Stimulated activated CD4-positive, alpha-beta T cell treated with anti-CD3 and anti-CD28 coated beads, Interleukin-4, amount 100 ng/mL, for 24 hours (primary cell): ENCODE results near the gene POLR2H.

Source experiments
- DNase-seq: peaks from one replicate; pipeline ENCODE4 v3.0.0-alpha.2; 2020

POLR2H gene

DNA sequence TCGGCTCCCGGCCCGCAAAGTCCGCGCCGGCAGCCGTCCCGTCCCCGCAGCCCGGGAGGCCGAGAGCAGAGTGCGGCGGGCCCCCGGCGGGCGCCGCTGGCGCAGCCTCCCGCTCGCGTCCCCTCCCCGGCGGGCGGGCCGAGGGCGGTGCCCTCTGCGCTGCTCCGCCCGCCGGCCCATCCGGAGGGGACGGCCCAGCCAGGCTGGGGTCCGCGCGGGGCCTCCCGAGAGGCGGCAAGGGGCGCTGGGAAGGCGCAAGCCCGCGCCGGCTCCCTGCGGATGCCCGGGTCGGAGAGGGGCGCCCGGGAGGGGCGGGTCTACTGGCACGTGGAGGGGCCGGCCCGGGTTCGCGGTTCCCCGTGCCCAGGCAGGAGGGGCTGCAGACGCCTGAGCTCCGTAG lies at the start of gene POLR2H, which contains the start of gene CLCN2:
Gene POLR2H (plus strand): TSS at position 179 of the 400 bp plus-strand sequence. CDS start 1,783 bp downstream, outside the sequence.
Gene CLCN2 (minus strand): TSS at position 74 of the 400 bp plus-strand sequence. CDS start 126 bp downstream, outside the sequence.
- DNase-seq, result peak; percentile 32

DNA sequence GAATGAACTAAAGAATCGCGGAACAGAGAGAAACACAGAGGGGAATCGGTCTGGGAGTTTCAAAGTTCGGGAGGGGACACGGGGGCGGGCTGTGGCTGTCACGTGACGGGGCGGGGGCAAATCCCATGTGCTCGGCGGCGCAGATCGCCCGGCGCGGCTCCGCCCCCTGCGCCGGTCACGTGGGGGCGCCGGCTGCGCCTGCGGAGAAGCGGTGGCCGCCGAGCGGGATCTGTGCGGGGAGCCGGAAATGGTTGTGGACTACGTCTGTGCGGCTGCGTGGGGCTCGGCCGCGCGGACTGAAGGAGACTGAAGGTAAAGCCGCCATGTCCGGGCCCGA lies 47.2 kb upstream of the POLR2H start, which contains the start of gene EIF4G1:
Gene EIF4G1 (plus strand): TSS at position 244 of the 337 bp plus-strand sequence. CDS start 1,191 bp downstream, outside the sequence.
- DNase-seq, result peak; percentile 93

DNA sequence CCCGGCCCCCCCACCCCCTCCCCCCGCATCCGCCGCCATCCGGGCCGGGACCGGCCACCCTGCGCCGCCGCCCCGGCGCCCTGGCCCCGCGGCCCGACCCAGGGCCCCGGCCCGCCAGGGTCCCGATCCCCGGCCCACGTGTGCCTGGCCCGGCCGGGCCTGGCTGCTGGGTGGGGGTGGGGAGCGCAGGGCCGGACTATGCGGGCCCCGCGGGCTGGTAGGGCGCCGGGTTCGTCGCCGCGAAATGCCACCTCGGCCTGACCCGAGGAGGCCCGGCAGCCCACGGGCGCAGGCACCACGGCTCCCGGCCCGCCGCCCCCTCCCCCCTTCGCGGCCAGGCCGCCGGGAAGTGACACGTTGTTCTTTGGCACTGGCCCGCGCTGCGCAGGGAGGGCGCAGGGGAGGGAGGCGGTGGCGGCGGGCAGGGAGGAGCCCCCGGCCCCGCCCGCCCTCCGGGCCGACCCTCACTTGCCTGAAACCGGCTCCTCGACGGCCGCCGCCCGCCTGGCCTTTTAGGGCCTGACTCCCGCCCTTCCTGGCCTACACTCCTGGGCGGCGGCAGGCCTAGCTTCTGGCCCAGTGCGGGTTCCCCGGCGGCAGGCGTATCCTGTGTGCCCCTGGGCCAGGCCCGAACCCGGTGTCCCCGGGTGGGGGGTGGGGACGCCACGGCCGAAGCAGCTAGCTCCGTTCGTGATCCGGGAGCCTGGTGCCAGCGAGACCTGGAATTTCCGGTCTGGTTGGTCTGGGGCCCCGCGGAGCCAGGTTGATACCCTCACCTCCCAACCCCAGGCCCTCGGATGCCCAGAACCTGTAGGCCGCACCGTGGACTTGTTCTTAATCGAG lies 46.6 kb upstream of the POLR2H start:
- peak; percentile 62 for DNase-seq

DNA sequence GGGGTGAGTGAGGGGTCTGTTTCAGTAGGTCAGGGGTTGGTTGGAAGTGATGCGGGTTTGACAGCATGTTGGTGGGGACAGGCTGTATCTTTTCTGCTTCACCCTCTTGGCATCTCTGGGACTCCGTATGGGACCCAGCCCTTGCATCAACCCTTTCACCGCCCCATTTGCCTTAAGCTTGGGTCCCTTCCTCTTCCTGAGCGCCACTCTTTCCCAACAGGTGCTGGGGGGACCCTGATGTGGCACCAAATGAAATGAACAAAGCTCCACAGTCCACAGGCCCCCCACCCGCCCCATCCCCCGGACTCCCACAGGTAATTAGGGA lies 46.0 kb upstream of the POLR2H start:
- no peak for DNase-seq

DNA sequence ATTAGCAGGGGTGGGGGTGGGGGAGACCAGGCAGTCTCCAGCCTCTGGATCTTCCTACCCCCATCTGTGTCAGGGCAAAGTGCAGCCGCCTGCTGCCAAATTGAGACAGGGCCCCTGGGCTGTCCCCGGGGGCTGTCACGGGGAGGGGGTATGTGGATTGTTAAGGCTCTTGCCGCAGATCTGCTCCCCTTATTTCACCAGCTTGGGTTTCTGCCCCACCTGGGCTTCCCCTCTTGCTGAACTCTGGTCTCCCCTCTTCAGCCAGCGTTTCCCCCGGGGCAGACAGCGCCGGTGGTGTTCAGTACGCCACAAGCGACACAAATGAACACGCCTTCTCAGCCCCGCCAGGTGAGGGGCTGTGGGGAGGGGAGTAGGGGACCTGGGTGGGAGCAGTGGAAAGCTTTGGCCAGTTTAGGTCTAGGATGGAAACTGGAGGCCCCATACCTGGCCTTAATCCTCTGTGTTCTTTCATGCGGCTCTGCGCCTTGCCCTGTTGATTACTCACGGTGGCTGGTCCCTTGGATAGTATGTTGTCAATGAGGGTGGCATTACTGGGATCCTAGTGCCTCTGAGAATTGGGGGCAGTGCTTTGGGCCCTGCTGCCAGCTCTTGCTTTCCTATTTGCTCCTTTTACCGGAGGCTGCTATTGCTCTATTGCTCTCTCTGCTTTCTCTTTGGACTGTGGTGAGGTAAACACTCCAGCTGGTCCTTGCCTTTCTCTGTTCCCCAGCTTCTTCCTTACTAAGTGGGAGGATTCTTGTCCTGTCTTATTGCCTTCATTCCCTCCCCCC lies 45.4 kb upstream of the POLR2H start:
- no peak for DNase-seq

DNA sequence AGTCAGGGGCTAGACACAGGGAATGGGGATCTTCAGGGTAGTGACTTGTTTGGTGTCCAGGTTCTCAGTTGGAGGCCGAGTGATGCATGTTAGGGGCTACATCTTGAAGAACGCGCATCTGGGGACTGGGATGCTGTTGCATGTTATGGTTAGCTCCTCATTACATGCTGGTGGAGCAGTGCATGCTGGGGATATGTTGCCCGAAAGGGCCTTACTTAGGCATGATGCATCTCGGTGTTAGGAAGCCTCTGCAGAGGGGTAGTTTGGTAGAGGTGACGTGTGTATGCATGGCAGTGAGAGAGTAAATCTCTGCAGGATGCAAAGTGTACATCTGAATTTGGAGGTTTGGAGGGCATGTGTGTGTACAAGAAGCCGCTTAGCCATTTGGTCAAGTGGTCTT lies 44.7 kb upstream of the POLR2H start:
- DNase-seq, result no peak

DNA sequence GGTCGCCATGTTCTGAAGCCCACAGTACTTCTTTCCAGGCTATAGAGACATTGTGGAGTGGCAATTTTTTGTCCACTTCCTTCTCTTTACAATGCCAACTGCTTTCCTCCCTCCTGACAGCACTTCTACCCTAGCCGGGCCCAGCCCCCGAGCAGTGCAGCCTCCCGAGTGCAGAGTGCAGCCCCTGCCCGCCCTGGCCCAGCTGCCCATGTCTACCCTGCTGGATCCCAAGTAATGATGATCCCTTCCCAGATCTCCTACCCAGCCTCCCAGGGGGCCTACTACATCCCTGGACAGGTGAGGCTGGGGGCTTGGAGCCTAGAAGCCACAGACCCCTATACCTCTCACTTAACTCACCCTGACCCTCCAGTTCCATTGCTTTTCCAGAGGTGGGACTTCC lies 44.3 kb upstream of the POLR2H start:
- no peak for DNase-seq

DNA sequence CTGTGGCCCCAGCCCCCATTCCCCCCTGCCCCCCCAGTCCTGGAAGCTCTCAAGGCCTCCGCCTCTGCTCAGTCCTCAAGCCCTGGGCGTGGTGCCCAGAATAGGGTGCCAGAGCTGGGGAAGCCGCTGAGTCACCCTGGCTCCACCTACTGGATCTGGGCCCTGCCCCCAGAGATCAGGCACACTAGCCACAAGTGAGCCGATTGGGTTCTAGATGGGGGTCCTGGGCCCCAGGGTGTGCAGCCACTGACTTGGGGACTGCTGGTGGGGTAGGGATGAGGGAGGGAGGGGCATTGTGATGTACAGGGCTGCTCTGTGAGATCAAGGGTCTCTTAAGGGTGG lies 41.4 kb upstream of the POLR2H start:
- peak; percentile 52 for DNase-seq

DNA sequence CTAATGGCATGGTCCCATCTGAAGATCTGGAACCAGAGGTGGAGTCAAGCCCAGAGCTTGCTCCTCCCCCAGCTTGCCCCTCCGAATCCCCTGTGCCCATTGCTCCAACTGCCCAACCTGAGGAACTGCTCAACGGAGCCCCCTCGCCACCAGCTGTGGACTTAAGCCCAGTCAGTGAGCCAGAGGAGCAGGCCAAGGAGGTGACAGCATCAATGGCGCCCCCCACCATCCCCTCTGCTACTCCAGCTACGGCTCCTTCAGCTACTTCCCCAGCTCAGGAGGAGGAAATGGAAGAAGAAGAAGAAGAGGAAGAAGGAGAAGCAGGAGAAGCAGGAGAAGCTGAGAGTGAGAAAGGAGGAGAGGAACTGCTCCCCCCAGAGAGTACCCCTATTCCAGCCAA lies 39.8 kb upstream of the POLR2H start:
- no peak for DNase-seq

DNA sequence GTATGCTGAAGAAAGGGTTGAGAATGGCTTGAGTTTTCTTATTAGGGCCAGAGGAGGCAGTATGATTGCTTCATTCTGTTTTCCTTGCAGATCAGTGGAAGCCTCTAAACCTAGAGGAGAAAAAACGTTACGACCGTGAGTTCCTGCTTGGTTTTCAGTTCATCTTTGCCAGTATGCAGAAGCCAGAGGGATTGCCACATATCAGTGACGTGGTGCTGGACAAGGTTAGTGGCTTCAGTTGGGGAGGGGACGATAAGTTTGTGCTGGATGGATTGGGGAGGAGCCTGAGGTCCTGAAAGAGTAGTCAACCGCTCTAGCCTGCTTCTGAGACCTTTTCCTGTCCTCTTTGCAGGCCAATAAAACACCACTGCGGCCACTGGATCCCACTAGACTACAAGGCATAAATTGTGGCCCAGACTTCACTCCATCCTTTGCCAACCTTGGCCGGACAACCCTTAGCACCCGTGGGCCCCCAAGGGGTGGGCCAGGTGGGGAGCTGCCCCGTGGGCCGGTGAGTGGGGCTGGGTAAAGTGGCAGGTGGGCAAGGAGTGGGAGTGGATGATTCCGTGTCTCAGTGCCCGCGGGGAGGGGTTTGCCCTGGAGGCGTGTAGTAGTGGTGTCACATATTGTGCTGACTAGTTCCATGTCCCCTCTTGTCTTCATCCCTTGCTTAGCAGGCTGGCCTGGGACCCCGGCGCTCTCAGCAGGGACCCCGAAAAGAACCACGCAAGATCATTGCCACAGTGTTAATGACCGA lies 38.6 kb upstream of the POLR2H start:
- DNase-seq, result no peak

DNA sequence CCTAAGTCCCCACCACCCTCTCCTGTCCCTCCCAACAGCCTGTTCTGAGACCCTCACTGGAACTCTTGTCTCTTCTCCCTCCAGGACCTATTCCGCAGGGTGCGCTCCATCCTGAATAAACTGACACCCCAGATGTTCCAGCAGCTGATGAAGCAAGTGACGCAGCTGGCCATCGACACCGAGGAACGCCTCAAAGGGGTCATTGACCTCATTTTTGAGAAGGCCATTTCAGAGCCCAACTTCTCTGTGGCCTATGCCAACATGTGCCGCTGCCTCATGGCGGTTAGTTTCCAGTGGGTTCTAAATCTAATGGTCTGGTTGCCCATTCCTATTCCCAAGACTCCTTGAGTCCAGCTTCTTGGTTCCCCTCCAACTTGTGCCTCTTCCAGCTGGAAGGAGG lies 37.8 kb upstream of the POLR2H start:
- DNase-seq, result no peak

DNA sequence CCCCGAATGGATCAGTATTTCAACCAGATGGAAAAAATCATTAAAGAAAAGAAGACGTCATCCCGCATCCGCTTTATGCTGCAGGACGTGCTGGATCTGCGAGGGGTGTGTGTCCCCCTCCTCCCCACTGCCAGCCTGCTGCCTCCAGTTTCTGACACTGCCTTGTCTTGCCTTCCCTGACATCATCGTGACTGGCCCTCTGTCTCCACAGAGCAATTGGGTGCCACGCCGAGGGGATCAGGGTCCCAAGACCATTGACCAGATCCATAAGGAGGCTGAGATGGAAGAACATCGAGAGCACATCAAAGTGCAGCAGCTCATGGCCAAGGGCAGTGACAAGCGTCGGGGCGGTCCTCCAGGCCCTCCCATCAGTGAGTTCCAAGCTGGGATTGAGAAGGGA lies 36.2 kb upstream of the POLR2H start:
- no peak for DNase-seq

DNA sequence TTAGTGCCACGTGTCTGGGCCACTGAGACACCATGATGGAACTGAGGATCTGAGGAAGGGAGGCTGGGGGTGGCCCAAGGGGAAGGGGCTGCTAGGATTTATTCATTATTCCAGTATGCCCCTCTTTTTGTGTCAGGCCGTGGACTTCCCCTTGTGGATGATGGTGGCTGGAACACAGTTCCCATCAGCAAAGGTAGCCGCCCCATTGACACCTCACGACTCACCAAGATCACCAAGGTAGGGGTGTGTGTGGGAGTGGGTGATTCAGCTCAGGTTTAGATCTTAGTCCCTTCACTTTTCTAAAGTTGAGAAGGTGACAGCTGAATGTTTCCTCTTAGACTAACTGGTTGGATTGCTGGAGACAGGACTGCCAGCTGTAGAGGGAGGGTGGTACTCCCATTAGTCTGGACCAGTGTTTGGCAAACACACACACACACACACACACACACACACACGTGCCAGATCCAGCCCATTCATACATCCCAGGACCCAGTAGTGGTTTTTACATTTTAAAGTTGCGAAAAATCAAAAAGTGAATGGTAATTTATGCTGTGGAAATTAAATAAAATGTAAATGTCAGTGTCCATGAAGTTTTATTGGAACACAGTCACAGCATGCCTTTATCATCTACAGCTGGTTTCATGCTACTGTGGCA lies 35.7 kb upstream of the POLR2H start:
- peak; percentile 64 for DNase-seq

DNA sequence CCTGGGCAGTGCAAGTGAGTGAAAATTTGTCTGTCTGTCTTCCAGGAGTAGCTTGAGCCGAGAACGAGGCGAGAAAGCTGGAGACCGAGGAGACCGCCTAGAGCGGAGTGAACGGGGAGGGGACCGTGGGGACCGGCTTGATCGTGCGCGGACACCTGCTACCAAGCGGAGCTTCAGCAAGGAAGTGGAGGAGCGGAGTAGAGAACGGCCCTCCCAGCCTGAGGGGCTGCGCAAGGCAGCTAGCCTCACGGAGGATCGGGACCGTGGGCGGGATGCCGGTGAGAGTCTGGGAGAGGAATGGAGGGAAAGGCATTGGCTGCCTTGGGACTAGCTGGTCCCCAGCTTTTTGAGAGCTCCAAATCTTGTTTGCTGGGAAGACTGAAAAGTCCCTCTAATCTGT lies 34.3 kb upstream of the POLR2H start:
- DNase-seq, result no peak

DNA sequence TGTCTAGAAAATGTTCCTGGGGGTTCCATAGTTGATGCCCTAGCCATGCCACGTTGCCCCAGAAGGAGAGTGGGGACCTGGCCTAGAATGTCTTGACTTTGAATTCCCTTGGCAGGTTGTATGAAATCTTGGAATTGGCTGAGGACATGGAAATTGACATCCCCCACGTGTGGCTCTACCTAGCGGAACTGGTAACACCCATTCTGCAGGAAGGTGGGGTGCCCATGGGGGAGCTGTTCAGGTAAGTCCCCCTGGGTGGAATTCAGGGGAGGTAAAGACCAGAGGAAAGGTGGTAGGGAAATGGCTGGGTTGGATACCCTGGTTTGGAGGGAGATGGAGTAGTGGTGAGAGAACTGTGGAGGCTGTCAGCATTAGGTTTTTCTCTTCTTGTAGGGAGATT lies 33.0 kb upstream of the POLR2H start:
- DNase-seq, result no peak

DNA sequence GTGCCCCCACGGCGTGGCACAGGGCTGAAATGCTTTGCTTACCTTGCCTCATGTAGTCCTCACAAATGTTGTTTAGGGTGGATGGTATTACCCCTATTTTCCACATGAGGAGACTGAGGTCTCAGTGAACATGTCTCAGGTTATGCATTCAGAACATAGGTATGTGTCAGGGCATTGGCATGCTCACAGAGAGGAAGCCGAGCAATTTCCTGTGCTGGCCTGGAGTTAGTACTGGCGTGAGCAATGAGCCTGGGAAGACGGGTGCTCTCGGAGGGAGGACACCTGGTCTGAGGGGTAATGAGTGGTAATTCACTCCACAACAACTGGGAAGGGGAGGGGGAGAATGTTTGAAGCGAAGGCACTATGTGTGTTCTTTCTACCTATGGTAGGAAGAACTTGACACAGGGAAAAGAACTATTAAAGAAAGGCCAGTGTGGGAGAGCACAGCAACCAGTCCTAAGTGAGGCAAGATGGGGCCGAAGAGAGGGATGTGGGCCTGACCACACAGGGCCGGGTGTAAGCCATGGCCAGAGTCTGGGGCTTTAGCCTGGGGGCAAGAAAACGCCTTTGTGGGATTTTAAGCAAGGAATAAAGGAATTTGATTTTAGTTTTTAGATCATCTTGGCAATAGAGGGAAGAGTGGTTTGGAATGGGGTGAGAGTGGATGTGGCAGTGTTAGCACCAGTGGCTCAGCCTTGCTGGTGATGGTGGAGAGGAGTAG lies 29.0 kb upstream of the POLR2H start:
- no peak for DNase-seq

DNA sequence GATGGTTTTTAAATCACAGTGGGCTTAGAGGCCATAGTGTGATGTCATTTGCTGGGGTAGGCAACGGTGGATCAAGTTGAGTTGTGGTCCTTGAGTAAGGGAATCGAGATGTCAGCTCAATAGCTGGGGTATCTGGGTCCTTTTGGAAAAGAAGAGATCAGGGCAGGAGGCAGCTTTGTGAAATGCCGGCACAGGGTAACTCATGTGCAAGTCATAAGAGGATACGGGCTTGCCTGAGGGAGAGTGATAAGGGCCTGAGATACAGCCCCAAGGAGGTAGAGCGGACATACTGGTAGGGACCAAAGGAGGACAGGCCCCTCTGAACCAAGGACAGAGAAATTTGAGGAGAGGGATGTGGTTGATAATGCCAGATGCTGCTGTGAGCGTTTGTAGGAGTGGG lies 28.3 kb upstream of the POLR2H start:
- no peak for DNase-seq

DNA sequence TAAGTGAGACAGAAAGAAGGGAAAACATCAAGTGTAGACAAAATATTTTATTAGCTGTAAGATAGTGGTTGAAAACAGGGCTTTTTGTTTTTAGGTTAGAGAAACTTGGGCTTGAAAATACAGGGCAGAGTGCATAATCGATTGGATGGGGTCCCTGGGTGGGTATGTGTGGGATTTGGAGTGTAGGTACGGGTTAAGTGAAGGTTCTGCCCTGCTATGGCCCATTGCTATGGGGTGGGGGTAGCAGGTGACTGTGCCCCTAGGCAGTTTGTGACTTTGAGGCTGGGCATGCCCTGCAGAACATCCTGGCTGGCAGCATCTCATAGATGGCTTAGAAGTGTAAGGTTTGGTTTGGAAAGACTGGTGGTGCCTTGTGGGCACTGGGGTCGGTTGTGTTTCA lies 27.8 kb upstream of the POLR2H start:
- no peak for DNase-seq

DNA sequence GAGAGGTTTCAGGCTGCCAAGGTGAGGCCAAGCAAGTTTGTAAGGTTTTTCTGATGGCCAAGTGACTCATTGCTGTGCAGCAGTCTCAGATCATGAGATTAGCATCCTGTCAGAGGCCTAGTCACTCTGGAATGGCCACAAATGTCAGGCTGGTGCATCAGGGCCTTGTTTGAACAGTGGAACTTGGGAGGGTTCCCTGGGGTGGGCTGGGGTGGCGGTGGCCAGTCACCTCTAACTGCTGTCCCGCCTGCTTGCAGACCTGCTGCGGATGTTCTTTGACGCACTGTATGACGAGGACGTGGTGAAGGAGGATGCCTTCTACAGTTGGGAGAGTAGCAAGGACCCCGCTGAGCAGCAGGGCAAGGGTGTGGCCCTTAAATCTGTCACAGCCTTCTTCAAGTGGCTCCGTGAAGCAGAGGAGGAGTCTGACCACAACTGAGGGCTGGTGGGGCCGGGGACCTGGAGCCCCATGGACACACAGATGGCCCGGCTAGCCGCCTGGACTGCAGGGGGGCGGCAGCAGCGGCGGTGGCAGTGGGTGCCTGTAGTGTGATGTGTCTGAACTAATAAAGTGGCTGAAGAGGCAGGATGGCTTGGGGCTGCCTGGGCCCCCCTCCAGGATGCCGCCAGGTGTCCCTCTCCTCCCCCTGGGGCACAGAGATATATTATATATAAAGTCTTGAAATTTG lies 26.9 kb upstream of the POLR2H start:
- peak; percentile 62 for DNase-seq

DNA sequence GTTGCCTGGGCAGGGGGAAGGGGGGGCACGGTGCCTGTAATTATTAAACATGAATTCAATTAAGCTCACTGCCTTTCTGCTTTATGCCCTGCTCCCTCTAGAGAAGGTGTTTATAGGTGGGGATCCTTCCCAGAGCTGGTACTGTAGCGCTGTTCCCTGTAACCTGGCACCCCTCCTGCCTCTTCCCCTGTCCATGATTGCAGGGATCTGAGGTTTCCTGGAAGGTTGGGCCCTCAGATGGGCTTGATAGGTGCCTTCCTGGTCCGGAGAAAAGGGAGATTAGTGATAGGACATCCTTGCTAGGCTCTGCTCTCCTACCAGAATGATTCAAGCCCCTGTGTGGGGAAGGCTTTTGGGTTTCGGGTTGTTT lies 26.2 kb upstream of the POLR2H start:
- DNase-seq, result no peak

DNA sequence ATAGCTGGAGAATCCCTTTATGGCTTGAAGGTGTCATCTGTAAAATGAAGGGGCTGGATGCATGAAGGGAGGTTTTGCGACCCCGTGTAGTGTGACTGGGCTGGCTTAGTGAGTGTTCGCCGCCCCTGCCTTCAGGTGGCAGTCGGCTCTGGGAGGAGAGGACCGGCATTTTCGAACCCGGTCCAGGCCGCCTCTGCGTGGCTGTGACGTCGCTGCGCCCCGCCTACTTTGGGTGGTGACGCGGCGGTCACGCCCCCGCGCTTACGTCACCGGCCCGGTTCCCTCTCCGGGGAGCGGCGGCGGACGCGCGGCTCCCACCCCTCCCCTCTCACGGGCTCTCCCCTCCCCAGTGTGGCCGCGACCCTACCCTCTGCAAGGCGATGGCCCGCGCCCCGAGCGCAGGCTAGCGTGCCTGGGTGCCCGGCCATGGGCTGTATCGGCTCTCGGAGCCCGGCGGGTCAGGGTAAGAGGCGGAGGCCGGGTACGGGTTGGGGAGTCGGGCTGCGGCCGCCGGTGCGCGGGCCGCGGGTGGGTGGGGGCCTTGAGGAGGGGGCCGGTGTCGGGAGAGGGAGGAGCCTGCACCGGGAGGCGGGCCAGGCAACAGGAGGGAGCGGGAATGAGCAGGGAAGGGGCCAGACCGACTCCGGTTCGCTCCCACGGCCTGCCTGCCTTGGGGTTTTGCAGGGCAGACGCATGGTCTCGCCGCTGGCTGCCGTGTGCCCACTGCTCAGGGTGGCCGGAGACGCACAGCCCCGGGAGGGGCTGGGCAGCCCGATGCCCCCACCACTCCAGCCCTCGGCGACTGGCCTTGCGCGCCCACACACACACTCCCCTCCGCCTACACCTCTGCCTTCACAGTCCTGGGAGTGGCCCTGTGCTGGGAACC lies 25.6 kb upstream of the POLR2H start:
- peak; percentile 85 for DNase-seq
